AG08396 (cell line): ENCODE results near the gene SEZ6L.

Experiments
- DNase-seq: peaks from one replicate; pipeline ENCODE4 v3.0.0; 2012; ENCODE audit warnings: low spot score, mixed read lengths

Gene SEZ6L

GRCh38 chr22:26339755-26340154, 170.5 kb downstream of the SEZ6L start:
- DNase-seq: no peak

- no peak for DNase-seq
Observed at GRCh38 chr22:26342745-26343410, 173.6 kb downstream of the SEZ6L start.

GRCh38 chr22:26345496-26345895, 176.2 kb downstream of the SEZ6L start:
- DNase-seq: no peak

GRCh38 chr22:26348810-26349526, 179.7 kb downstream of the SEZ6L start:
- no peak for DNase-seq

- DNase-seq: no peak
Observed at GRCh38 chr22:26354707-26355106, 185.4 kb downstream of the SEZ6L start.

- no peak for DNase-seq
Observed at GRCh38 chr22:26357281-26357680, 188.0 kb downstream of the SEZ6L start.

GRCh38 chr22:26357813-26358212, 188.6 kb downstream of the SEZ6L start:
- DNase-seq: no peak

GRCh38 chr22:26359156-26359555, 189.9 kb downstream of the SEZ6L start:
- DNase-seq: no peak

- peak; percentile 54 for DNase-seq
Observed at GRCh38 chr22:26360169-26360885, 191.1 kb downstream of the SEZ6L start.

- no peak for DNase-seq
Observed at GRCh38 chr22:26362471-26362870, 193.2 kb downstream of the SEZ6L start.

- DNase-seq: peak; percentile 72
Observed at GRCh38 chr22:26364066-26365015, 195.1 kb downstream of the SEZ6L start.

GRCh38 chr22:26367402-26368245, 198.4 kb downstream of the SEZ6L start:
- DNase-seq: peak; percentile 35

GRCh38 chr22:26372890-26373289, 203.6 kb downstream of the SEZ6L start:
- DNase-seq: no peak

GRCh38 chr22:26374391-26375026, 205.2 kb downstream of the SEZ6L start:
- DNase-seq: no peak

GRCh38 chr22:26377170-26377830, 208.0 kb downstream of the SEZ6L start:
- no peak for DNase-seq

GRCh38 chr22:26380072-26380830, 211.0 kb downstream of the SEZ6L start:
- no peak for DNase-seq

GRCh38 chr22:26382782-26383181, 213.5 kb downstream of the SEZ6L start:
- DNase-seq: no peak

- DNase-seq: no peak
Observed at GRCh38 chr22:26383968-26384556, 214.8 kb downstream of the SEZ6L start.

- DNase-seq: no peak
Observed at GRCh38 chr22:26385164-26385563, 215.9 kb downstream of the SEZ6L start.
